ENCODE results near the gene SPC24.

DNA sequence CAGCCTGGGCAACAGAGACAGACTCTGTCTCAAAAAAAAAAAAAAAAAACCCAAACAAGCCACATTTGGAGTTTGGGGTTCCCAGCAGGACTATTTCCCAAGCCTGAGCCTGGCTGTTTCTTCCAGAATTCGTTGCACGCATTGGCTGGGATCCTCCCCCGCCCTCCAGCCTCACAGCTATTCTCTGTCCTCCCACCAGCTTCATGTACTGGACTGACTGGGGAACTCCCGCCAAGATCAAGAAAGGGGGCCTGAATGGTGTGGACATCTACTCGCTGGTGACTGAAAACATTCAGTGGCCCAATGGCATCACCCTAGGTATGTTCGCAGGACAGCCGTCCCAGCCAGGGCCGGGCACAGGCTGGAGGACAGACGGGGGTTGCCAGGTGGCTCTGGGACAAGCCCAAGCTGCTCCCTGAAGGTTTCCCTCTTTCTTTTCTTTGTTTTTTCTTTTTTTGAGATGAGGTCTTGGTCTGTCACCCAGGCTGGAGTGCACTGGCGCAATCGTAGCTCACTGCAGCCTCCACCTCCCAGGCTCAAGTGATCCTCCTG, 39.6 kb downstream of the SPC24 start:
- no peak for TF ChIP-seq POLR2A (IDR thresholded peaks at IDR 0.05; ENCODE audit: low read length)
- no peak for TF ChIP-seq GATA1 (IDR thresholded peaks at IDR 0.05; ENCODE audit: low read depth, low read length)
